Breast epithelium (tissue), 3 donors: ENCODE measurements around the gene STARD3.

ENCODE experiments used
- CTCF ChIP-seq, 3 donors: fragments of 450-650 bp; IDR thresholded peaks; one replicate each; pipeline ENCODE4 v1.5.1; 2016 to 2017; ENCODE audit warnings: antibody characterized with exemption in 3 of 3, mild to moderate bottlenecking in 3 of 3, moderate library complexity in 3 of 3
- POLR2A ChIP-seq: fragments of 450-650 bp; IDR thresholded peaks from one replicate; pipeline ENCODE4 v1.6.1; 2016; ENCODE audit warnings: antibody characterized with exemption, mild to moderate bottlenecking, moderate library complexity
- POLR2AphosphoS5 ChIP-seq, 3 donors: sonication (generic); formaldehyde crosslinking; IDR thresholded peaks; one replicate each; pipeline ENCODE4 v1.6.1; 2017; ENCODE audit warnings: antibody characterized with exemption in 3 of 3

GRCh38 chr17:39628655-39629493 is 8.1 kb upstream of the STARD3 start:
- TF ChIP-seq CTCF (IDR thresholded peaks at IDR 0.05) (no peak), POLR2A (no peak), POLR2AphosphoS5 (IDR thresholded peaks at IDR 0.05) (no peak)
